K562 (cell line): Measurements from ENCODE around the gene LEMD1.

Experiments used
- CTCF ChIP-seq, 3 experiments: IDR thresholded peaks in 2 of 3; conservative IDR thresholded peaks in 1 of 3; 2 replicates each; pipeline ENCODE4 v1.5.1; 2011 to 2012; ENCODE audit warnings: low read length in 3 of 3, mild to moderate bottlenecking in 3 of 3, control low read depth in 2 of 3, improper control_type of control experiment in 1 of 3, inconsistent platforms in 1 of 3, low read depth in 1 of 3, mixed read lengths in 1 of 3, moderate library complexity in 1 of 3; ENCODE audit not compliant: insufficient read depth in 2 of 3
- HINFP ChIP-seq: fragments of 450-650 bp; conservative IDR thresholded peaks from 2 replicates; pipeline ENCODE4 v1.6.1; 2016; ENCODE audit warnings: missing genetic modification characterization, low read depth, mild to moderate bottlenecking, control low read depth, missing compliant biosample characterization
- LEF1 ChIP-seq: fragments of 450-650 bp; IDR thresholded peaks from 2 replicates; pipeline ENCODE4 v1.6.1; 2016; ENCODE audit warnings: mild to moderate bottlenecking
- POLR2AphosphoS5 ChIP-seq: IDR thresholded peaks from 2 replicates; pipeline ENCODE4 v1.6.1; 2011; ENCODE audit warnings: mild to moderate bottlenecking, low read depth, low read length, moderate library complexity; ENCODE audit not compliant: control insufficient read depth, insufficient read depth

GRCh38 chr1:205359771-205360565 is 61.9 kb downstream of the LEMD1 start:
- TF ChIP-seq POLR2AphosphoS5 (no peak), HINFP (no peak), CTCF (IDR thresholded peaks at IDR 0.05 in 2 of 3, conservative IDR thresholded peaks at IDR 0.05 in 1 of 3; ENCODE audit: insufficient read depth in 2 of 3, low read depth in 1 of 3, low read length in 3 of 3) (no peak), LEF1 (no peak)
